Cardiac fibroblast (primary cell): ENCODE measurements around the gene CRYBG3.

ENCODE experiments used
- DNase-seq, 2 donors: peaks; one replicate each; pipeline versions ENCODE4 v3.0.0 to v3.0.0-alpha.2; 2010; ENCODE audit warnings: low read depth in 2 of 2
- H3K4me3 ChIP-seq, 2 donors: replicated peaks in 1 of 2; 1 replicate in 1 of 2; 2 replicates in 1 of 2; pipeline ENCODE4 v1.5.1; 2011; ENCODE audit warnings: low read depth in 2 of 2, low read length in 2 of 2, mild to moderate bottlenecking in 2 of 2, moderate library complexity in 1 of 2
- TF ChIP-seq, protein P1 (sequence below): IDR thresholded peaks from one replicate; pipeline ENCODE4 v1.5.1; 2011; ENCODE audit warnings: low read depth, mild to moderate bottlenecking, low read length, inconsistent platforms

Gene CRYBG3

DNA sequence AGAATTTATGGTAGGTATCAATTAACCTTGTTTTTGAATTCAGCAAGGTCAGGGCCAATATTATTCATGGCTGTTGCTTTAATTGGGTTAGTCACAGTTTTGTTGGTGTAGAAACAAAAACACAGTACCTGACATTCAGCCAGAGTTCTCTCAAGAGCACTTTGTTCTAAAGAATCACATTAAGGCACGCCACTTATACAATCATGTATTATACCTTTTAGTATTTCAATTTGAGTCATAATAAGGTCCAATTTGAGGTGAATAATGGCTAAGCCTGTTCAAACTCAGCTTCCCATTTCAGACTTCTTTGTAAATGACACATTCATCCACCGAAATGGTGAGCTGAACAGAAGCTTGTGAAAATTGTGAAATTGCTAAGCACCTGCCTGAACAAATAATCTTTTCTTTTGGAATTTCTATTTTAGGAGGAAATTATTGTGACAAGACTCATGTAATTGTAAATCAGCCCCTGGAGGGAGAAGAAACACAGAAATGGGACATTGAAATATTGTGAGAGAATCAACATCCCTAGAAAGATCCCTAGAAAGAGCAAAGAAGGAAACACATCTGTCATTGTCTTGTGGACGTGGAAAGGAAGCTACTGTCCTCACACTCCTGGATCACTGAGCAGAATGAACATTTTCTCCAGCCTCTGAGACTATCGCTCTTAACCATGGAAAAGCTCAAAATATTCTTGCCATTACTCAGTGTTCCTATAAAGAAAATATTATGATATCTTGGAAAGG, 121.2 kb downstream of the CRYBG3 start:
- no peak for DNase-seq
- H3K4me3 ChIP-seq = no peak overlapping the region
- TF ChIP-seq, protein P1, sequence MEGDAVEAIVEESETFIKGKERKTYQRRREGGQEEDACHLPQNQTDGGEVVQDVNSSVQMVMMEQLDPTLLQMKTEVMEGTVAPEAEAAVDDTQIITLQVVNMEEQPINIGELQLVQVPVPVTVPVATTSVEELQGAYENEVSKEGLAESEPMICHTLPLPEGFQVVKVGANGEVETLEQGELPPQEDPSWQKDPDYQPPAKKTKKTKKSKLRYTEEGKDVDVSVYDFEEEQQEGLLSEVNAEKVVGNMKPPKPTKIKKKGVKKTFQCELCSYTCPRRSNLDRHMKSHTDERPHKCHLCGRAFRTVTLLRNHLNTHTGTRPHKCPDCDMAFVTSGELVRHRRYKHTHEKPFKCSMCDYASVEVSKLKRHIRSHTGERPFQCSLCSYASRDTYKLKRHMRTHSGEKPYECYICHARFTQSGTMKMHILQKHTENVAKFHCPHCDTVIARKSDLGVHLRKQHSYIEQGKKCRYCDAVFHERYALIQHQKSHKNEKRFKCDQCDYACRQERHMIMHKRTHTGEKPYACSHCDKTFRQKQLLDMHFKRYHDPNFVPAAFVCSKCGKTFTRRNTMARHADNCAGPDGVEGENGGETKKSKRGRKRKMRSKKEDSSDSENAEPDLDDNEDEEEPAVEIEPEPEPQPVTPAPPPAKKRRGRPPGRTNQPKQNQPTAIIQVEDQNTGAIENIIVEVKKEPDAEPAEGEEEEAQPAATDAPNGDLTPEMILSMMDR = no peak

DNA sequence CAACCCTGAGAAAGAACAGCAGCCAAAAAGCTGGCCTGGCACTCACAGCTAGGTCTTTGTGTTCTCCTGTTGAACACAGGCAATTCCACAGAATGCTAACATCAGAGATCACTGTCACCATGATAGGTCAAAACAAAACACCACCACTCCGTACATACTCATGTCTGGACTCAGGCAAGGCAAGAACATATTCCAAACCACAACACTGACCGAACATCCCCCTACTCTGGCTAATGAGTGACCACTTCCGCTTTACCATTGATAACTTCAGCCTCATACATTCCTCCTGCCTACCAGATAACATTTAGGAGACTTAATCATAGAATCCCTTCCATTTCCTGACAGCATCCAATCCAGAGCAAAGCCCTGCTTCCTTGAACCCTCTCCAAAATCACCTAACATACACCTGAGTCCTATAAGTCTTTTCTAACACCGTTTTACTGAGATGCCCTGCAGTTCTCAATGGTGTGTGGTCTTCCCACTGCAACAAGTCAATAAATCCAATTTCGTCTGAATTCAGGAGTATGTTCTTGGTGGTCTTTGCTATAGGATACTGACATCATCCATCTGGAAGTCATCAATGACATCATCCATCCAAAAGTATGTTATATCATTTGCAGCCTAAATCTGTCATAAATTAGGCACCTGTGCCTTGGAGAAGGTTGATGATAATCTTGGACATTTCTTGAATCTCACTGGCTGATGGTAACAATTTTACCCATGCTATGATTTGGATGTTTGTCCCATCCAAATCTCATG, 126.7 kb downstream of the CRYBG3 start:
- TF ChIP-seq, protein P1 = no peak
- no peak for DNase-seq
- no peak overlapping the region for H3K4me3 ChIP-seq

DNA sequence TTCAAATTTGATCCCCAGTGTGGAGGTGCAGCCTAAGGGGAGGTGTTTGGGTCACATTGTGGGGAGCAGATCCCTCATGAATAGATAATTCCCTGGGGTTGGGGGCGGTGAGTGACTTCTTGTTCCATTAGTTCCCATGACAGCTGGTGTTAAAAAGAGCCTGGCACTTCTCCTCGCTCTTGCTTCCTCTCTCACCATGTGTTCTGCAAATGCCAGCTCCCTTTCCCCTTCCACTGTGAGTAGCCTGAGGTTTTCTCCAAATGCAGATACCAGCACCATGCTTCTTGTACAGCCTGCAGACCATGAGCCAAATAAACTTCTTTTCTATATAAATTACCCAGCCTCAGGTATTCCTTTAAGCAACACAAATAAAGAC, 127.3 kb downstream of the CRYBG3 start:
- no peak overlapping the region for H3K4me3 ChIP-seq
- no peak for DNase-seq
- TF ChIP-seq, protein P1 = no peak

GRCh38 chr3:97949743-97950142, 127.9 kb downstream of the CRYBG3 start:
- no peak overlapping the region for H3K4me3 ChIP-seq
- TF ChIP-seq, protein P1 = no peak
- no peak for DNase-seq

DNA sequence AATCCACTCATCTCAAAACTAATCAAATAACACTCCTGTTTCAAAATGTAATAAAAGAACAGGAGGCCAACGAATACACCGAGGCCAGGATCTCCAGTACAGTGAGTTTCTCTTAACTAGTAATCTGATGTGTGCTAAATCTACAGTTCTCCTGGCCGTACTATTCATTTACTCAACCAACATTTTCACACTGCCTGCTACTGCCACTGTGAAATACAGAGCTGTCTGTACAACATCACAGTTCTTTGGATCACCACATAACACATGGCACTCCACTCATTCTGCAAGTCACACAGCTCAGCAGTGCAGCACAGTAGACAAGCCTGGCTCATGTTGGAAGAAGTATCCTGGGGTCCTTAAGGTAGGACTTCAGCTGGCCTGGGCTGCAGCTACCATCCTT, 128.5 kb downstream of the CRYBG3 start:
- TF ChIP-seq, protein P1 = no peak
- DNase-seq = no peak
- H3K4me3 ChIP-seq = no peak overlapping the region

DNA sequence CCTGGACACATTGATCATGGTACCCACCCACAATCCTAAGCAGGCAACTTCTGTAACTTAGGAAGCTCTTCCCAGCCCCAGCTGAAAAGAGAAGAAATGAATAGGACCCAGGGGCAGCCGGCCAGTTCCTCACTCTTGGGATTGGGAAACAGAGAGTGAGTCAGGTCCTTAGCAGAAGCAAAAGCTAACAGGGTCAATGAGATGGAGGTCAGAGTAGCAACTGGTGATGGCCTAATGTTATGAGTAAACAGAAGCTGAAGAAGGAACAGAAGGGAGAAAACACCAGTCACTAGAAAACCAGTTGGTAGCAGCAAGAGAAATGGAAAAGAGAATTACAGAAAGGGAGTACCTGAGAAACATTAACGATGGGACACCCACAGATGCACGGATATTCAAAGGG, 130.5 kb downstream of the CRYBG3 start:
- TF ChIP-seq, protein P1 = no peak
- DNase-seq = peak; percentile 77 to 90
- no peak overlapping the region for H3K4me3 ChIP-seq
